GM18909 (cell line): ENCODE results near the gene PNPLA8.
"Not testable (repeated sequence)": the region's sequence is repeated elsewhere in the genome, so short reads cannot be mapped to it uniquely, and the experiment has no call there.

Experiments used
- ATAC-seq: cut with Tn5 transposase; IDR thresholded peaks from one replicate; pipeline ENCODE4 v1.9.1; 2021; ENCODE audit warnings: mild to moderate bottlenecking; ENCODE audit not compliant: unreplicated experiment, poor library complexity

Gene PNPLA8

GRCh38 chr7:108533712-108534111 lies 7.8 kb upstream of the PNPLA8 start:
- no peak for ATAC-seq

- ATAC-seq, result no peak
These were observed 3.4 kb upstream of the PNPLA8 start for GRCh38 chr7:108529341-108529740.

GRCh38 chr7:108528183-108528712 lies 2.3 kb upstream of the PNPLA8 start:
- ATAC-seq, result no peak

GRCh38 chr7:108526768-108527017 lies 758 bp upstream of the PNPLA8 start:
- ATAC-seq, result no peak

- ATAC-seq, result peak; percentile 51
These were observed 479 bp downstream of the PNPLA8 start for GRCh38 chr7:108525327-108525984.

GRCh38 chr7:108522780-108523179 lies 3.2 kb downstream of the PNPLA8 start:
- no peak for ATAC-seq

GRCh38 chr7:108517951-108518350 lies 8.0 kb downstream of the PNPLA8 start:
- ATAC-seq, result no peak

- no peak for ATAC-seq
These were observed 10.3 kb downstream of the PNPLA8 start for GRCh38 chr7:108515630-108516029.

- no peak for ATAC-seq
These were observed 10.9 kb downstream of the PNPLA8 start for GRCh38 chr7:108515013-108515412.

GRCh38 chr7:108511939-108512338 lies 14.0 kb downstream of the PNPLA8 start:
- no peak for ATAC-seq

- not testable (repeated sequence) for ATAC-seq
These were observed 21.4 kb downstream of the PNPLA8 start for GRCh38 chr7:108504576-108504975.

GRCh38 chr7:108503112-108504026 lies 22.6 kb downstream of the PNPLA8 start:
- peak; percentile 97 for ATAC-seq

- no peak for ATAC-seq
These were observed 26.4 kb downstream of the PNPLA8 start for GRCh38 chr7:108499566-108499965.

GRCh38 chr7:108498481-108498880 lies 27.5 kb downstream of the PNPLA8 start:
- ATAC-seq, result no peak

GRCh38 chr7:108497082-108497725 lies 28.7 kb downstream of the PNPLA8 start:
- ATAC-seq, result peak; percentile 90

GRCh38 chr7:108492742-108493141 lies 33.2 kb downstream of the PNPLA8 start:
- ATAC-seq, result no peak

- no peak for ATAC-seq
These were observed 37.0 kb downstream of the PNPLA8 start for GRCh38 chr7:108488768-108489538.

GRCh38 chr7:108487646-108488045 lies 38.3 kb downstream of the PNPLA8 start:
- ATAC-seq, result no peak

- no peak for ATAC-seq
These were observed 39.5 kb downstream of the PNPLA8 start for GRCh38 chr7:108486291-108486966.

GRCh38 chr7:108484137-108484536 lies 41.8 kb downstream of the PNPLA8 start:
- ATAC-seq, result no peak
